Breast epithelium (tissue), 3 donors: ENCODE data around the gene ANKDD1A.

Source experiments
- POLR2AphosphoS5 ChIP-seq, 3 donors: sonication (generic); formaldehyde crosslinking; IDR thresholded peaks; one replicate each; pipeline ENCODE4 v1.6.1; 2017; ENCODE audit warnings: antibody characterized with exemption in 3 of 3
- TF ChIP-seq, protein P1 (sequence below), 3 donors: fragments of 450-650 bp; IDR thresholded peaks; one replicate each; pipeline ENCODE4 v1.5.1; 2016 to 2017; ENCODE audit warnings: antibody characterized with exemption in 3 of 3, mild to moderate bottlenecking in 3 of 3, moderate library complexity in 3 of 3

DNA sequence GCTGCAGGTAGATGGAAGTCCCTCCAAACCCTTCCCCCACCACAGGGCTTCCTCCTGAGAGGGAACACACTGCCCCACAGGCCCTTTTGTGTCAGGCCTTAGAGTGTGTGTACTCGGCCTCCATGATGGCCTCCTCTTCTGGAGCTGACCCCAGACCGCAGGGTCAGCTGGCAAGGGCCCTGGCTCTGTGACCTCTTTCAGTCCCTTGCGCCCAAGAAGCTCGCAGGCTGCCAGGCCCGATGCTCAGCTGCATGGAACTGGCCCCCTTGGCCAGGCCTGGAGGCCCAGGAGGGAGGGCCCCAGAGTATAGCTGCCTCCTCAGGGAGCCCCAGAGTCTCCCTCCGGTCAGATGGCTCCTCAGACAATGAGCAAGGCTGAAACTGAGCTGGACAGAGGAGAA, 23.4 kb upstream of the ANKDD1A start:
- TF ChIP-seq, protein P1, sequence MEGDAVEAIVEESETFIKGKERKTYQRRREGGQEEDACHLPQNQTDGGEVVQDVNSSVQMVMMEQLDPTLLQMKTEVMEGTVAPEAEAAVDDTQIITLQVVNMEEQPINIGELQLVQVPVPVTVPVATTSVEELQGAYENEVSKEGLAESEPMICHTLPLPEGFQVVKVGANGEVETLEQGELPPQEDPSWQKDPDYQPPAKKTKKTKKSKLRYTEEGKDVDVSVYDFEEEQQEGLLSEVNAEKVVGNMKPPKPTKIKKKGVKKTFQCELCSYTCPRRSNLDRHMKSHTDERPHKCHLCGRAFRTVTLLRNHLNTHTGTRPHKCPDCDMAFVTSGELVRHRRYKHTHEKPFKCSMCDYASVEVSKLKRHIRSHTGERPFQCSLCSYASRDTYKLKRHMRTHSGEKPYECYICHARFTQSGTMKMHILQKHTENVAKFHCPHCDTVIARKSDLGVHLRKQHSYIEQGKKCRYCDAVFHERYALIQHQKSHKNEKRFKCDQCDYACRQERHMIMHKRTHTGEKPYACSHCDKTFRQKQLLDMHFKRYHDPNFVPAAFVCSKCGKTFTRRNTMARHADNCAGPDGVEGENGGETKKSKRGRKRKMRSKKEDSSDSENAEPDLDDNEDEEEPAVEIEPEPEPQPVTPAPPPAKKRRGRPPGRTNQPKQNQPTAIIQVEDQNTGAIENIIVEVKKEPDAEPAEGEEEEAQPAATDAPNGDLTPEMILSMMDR (IDR thresholded peaks at IDR 0.05): no peak
- no peak for TF ChIP-seq POLR2AphosphoS5 (IDR thresholded peaks at IDR 0.05)
